Transverse colon (tissue), 1 donor: ENCODE data around the gene NLRC3.

ENCODE experiments used
- EP300 ChIP-seq: sonication (generic); formaldehyde crosslinking; IDR thresholded peaks from one replicate; pipeline ENCODE4 v1.6.1; 2017; ENCODE audit warnings: antibody characterized with exemption, low read depth
- POLR2A ChIP-seq: fragments of 450-650 bp; IDR thresholded peaks from one replicate; pipeline ENCODE4 v1.6.1; 2016; ENCODE audit warnings: antibody characterized with exemption, mild to moderate bottlenecking, moderate library complexity

GRCh38 chr16:3589991-3590701 is 12.9 kb upstream of the NLRC3 start:
- TF ChIP-seq POLR2A (no peak), EP300 (no peak)
